Stimulated activated naive B cell treated with anti-CD40 and anti-IgM and Interleukin-4, amounts not matched to agents 10 μg/mL and 1 μg/mL and 100 μg/mL, for 72 hours (primary cell): Measurements from ENCODE around the gene TNFAIP3.

Experiments used
- ATAC-seq, 2 donors: fragments of 150-1000 bp; cut with Tn5 transposase; replicated peaks; 2 replicates each; pipeline ENCODE4 v1.10.0; 2021; ENCODE audit warnings: moderate library complexity in 1 of 2
- DNase-seq: peaks from one replicate; pipeline ENCODE4 v3.0.0; 2021
- H3K27ac Mint-ChIP-seq: one replicate; pipeline ENCODE4 v1.8.0; 2022; ENCODE audit warnings: mild to moderate bottlenecking, mixed read lengths
- H3K27me3 Mint-ChIP-seq, 2 donors: one replicate each; pipeline ENCODE4 v1.8.0; 2022; ENCODE audit warnings: mixed read lengths in 2 of 2
- H3K36me3 Mint-ChIP-seq, 2 donors: one replicate each; pipeline ENCODE4 v1.8.0; 2022; ENCODE audit warnings: mixed read lengths in 2 of 2, mild to moderate bottlenecking in 1 of 2
- H3K4me1 Mint-ChIP-seq, 2 donors: one replicate each; pipeline ENCODE4 v1.8.0; 2022; ENCODE audit warnings: mixed read lengths in 2 of 2, mild to moderate bottlenecking in 1 of 2
- H3K4me3 Mint-ChIP-seq, 2 donors: one replicate each; pipeline ENCODE4 v1.8.0; 2022; ENCODE audit warnings: mild to moderate bottlenecking in 2 of 2, mixed read lengths in 2 of 2, moderate library complexity in 1 of 2
- H3K9me3 Mint-ChIP-seq, 2 donors: one replicate each; pipeline ENCODE4 v1.8.0; 2022; ENCODE audit warnings: mixed read lengths in 2 of 2, mild to moderate bottlenecking in 1 of 2

The TNFAIP3 gene

GRCh38 chr6:137931849-137932465 is 64.9 kb downstream of the TNFAIP3 start:
- Mint-ChIP-seq H3K4me3 (no peak overlapping the region), H3K27me3 (no peaks in the 10 kb centered on the region), H3K9me3 (no peaks in the 10 kb centered on the region), H3K27ac (no peak overlapping the region), H3K4me1 (peaks cover 25 to 45% of the 10 kb centered on the region in 2 donors), H3K36me3 (no peaks in the 10 kb centered on the region)
- ATAC-seq (peak in 1 of 2 donors; percentile 35), DNase-seq (no peak)
